22Rv1 (cell line): ENCODE measurements around the gene PPRC1.

Source experiments
- CTCF ChIP-seq: fragments of 450-650 bp; IDR thresholded peaks from 2 replicates; pipeline ENCODE4 v1.5.1; 2017; ENCODE audit warnings: mild to moderate bottlenecking
- ZFX ChIP-seq: fragments of 450-650 bp; IDR thresholded peaks from 2 replicates; pipeline ENCODE4 v1.6.1; 2017; ENCODE audit warnings: antibody characterized with exemption, borderline replicate concordance

DNA sequence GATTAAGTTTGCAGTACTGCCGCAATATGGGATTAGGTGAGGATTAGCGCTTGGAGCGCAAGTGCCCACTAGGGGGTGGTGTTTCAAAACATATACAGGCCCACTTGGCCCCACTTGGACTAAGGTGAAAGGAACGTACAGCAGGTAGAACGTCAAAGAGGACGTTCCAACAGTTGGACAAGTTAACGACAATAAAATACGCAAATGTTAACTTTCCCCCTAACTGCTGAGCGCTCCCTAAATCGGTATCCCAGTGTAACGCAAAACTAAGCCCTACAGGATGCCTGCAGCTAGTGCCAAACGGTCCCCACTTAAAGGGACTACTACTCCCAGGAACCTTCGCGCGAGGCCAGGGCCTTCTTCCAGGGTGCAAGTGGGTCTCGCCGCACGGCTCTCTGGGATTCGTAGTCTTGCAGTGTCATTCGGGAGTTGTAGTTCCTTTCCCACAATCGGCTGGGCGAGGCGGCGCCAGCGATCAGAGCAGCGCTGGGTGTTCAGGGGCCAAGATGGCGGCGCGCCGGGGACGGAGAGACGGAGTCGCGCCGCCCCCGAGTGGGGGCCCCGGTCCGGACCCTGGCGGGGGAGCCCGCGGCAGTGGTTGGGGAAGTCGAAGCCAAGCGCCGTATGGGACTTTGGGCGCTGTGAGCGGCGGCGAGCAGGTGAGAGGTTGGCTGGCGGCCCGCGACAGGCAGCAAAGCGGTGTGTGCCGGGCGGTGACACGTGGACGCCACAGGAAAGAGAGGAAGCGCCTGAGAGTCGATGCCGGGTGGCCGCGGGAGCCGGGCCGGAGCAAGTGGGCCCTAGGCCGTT, at the start of gene PPRC1:
- TF ChIP-seq CTCF (peak; percentile 93), ZFX (no peak)
